Osteoblast (primary cell): ENCODE results near the gene CELA2A. TPM values are rescaled to one million over a fixed set of nuclear protein-coding genes. Genes with fewer than 3 reads are reported as not detected.

Experiments
- DNase-seq: peaks from one replicate; pipeline ENCODE4 v3.0.0; 2011; ENCODE audit warnings: low spot score, mixed read lengths; ENCODE audit not compliant: insufficient read length; ENCODE audit errors: missing footprints
- H2AFZ ChIP-seq: 2 replicates; pipeline ENCODE4 v1.6.0; 2011; ENCODE audit warnings: mild to moderate bottlenecking, low read length
- H3K27ac ChIP-seq: 2 replicates; pipeline ENCODE4 v1.5.1; 2011; ENCODE audit warnings: mild to moderate bottlenecking, low read depth, low read length, moderate library complexity
- H3K27me3 ChIP-seq: 2 replicates; pipeline ENCODE4 v1.6.0; 2012; ENCODE audit warnings: mild to moderate bottlenecking, control low read depth, inconsistent platforms, low read length, moderate library complexity; ENCODE audit not compliant: insufficient read depth
- H3K36me3 ChIP-seq: 2 replicates; pipeline ENCODE4 v1.5.1; 2011; ENCODE audit warnings: mild to moderate bottlenecking, low read length, control low read depth, moderate library complexity; ENCODE audit not compliant: insufficient read depth
- H3K4me1 ChIP-seq: 2 replicates; pipeline ENCODE4 v1.5.1; 2011; ENCODE audit warnings: mild to moderate bottlenecking, low read length, control low read depth, moderate library complexity; ENCODE audit not compliant: insufficient read depth
- H3K4me2 ChIP-seq: 2 replicates; pipeline ENCODE4 v1.6.0; 2011; ENCODE audit warnings: mild to moderate bottlenecking, low read length; ENCODE audit not compliant: insufficient read depth
- H3K4me3 ChIP-seq: fragments of 200-600 bp; sonication (generic); 3 replicates; pipeline ENCODE4 v1.5.1; 2012; ENCODE audit warnings: mild to moderate bottlenecking, low read length, inconsistent platforms; ENCODE audit not compliant: insufficient read depth
- H3K79me2 ChIP-seq: 2 replicates; pipeline ENCODE4 v1.6.0; 2012; ENCODE audit warnings: mild to moderate bottlenecking, low read length, control low read depth, inconsistent platforms; ENCODE audit not compliant: insufficient read depth
- H3K9me3 ChIP-seq: 2 replicates; pipeline ENCODE4 v1.5.1; 2011; ENCODE audit warnings: low read depth, low read length, control low read depth
- H4K20me1 ChIP-seq: 2 replicates; pipeline ENCODE4 v1.6.0; 2012; ENCODE audit warnings: mild to moderate bottlenecking, low read length, control low read depth; ENCODE audit not compliant: insufficient read depth
- CTCF ChIP-seq: IDR thresholded peaks from 2 replicates; pipeline ENCODE4 v1.5.1; 2011; ENCODE audit warnings: mild to moderate bottlenecking, low read depth, low read length, moderate library complexity; ENCODE audit errors: extremely low read depth
- total RNA-seq: library from RNA; depleted of rRNA; stranded (reverse); fragments of >200 nt; gene quantifications from 2 replicates; pipeline ENCODE4 v1.2.3, GENCODE V29; 2012

The CELA2A gene
- total RNA-seq, 1 donor = not detected

GRCh38 chr1:15472587-15472986, 16.1 kb downstream of the CELA2A start:
- Histone ChIP-seq H4K20me1 (no peaks in the 10 kb centered on the region), H3K4me3 (no peak overlapping the region), H3K4me1 (no peaks in the 10 kb centered on the region), H2AFZ (no peak overlapping the region), H3K79me2 (no peaks in the 10 kb centered on the region), H3K9me3 (no peaks in the 10 kb centered on the region), H3K27me3 (no peaks in the 10 kb centered on the region), H3K27ac (no peak overlapping the region), H3K4me2 (no peak overlapping the region), H3K36me3 (no peaks in the 10 kb centered on the region)
- DNase-seq = no peak
- no peak for TF ChIP-seq CTCF

DNA sequence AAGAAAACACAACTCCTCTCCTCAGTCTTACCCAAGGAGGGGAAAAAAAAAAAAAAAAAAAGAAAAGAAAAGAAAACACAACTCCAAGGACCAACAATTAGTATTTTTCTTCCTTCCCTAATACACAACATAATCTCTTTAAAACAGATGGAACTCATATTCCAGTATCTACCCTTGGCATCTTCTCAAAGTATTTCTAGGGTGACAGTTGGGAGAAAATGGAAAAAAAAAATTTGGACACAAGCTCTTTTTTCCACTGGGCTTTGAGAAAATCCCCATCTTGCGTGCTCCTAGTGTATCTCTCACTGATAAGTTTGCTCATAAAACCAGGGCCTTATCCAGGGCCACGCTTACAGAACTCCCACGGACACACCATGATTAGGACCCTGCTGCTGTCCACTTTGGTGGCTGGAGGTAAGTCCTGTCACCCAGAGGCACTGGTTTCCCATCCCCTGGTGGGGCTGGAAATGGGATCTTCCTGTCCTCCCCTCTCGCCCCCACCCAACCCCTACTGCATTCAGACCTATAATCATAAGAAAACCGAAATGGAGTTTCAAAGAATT, 19.3 kb downstream of the CELA2A start, which contains the start of gene CELA2B:
CELA2B (plus strand) TSS at position 353 of the 563 bp plus-strand sequence; CDS start at position 375, 22 bp downstream.
- no peaks in the 10 kb centered on the region for H3K36me3 ChIP-seq
- H3K4me3 ChIP-seq = no peak within 1 kb of the TSS
- H3K79me2 ChIP-seq = no peaks in the 10 kb centered on the region
- H3K27ac ChIP-seq = no peak within 1 kb of the TSS
- no peak within 1 kb of the TSS for H2AFZ ChIP-seq
- H4K20me1 ChIP-seq = no peaks in the 10 kb centered on the region
- no peaks in the 10 kb centered on the region for H3K4me1 ChIP-seq
- H3K9me3 ChIP-seq = no peaks in the 10 kb centered on the region
- no peak for DNase-seq
- H3K4me2 ChIP-seq = no peak within 1 kb of the TSS
- no peaks in the 10 kb centered on the region for H3K27me3 ChIP-seq
- TF ChIP-seq CTCF = no peak

DNA sequence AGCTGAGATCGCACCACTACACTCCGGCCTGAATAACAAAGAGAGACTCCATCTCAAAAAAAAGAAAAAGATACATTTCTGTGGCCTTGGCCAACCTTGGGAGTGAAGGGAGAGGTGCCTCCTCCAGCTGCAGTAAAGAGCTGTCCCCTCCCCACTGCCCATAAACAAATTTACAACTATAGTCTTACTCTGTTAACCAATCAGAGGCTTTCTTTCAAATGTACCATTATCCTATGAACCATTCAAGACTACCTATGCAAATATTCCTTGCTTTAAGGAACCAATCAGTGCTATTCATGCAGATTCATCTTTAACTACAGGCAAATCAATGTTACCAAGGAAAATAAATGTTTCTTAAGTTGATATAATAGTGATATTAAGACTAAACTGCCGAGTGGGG, 20.4 kb downstream of the CELA2A start:
- H3K4me2 ChIP-seq = no peak overlapping the region
- H3K79me2 ChIP-seq = no peaks in the 10 kb centered on the region
- no peak overlapping the region for H2AFZ ChIP-seq
- no peaks in the 10 kb centered on the region for H3K36me3 ChIP-seq
- no peaks in the 10 kb centered on the region for H3K9me3 ChIP-seq
- no peaks in the 10 kb centered on the region for H3K4me1 ChIP-seq
- no peak for DNase-seq
- H3K27ac ChIP-seq = no peak overlapping the region
- H4K20me1 ChIP-seq = no peaks in the 10 kb centered on the region
- no peaks in the 10 kb centered on the region for H3K27me3 ChIP-seq
- H3K4me3 ChIP-seq = no peak overlapping the region
- no peak for TF ChIP-seq CTCF

DNA sequence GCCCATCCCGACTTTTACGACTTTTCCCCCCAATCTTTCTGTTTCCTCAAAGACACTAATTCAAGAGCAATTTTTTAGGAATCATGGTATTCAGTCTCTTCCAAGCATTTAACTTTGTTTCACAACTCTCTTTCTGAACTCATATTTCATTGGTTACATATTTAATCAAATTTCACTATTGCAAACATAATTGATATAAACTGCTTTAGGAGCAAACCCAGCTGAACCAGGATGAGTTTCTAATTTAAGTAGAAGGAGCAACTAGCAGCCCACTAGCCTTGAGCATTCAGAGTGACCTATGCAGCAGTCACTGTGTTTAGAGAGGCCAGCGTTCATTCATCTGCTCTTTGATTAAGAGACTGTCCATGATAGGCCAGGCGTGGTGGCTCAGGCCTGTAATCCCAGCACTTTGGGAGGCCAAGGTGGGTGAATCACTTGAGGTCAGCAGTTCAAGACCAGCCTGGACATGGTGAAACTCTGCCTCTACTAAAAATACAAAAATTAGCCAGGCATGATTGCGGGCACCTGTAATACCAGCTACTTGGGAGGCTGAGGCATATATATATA, 21.2 kb downstream of the CELA2A start:
- peak; percentile 36 for DNase-seq
- H3K4me2 ChIP-seq = no peak overlapping the region
- H3K27ac ChIP-seq = no peak overlapping the region
- no peaks in the 10 kb centered on the region for H3K4me1 ChIP-seq
- no peak overlapping the region for H3K4me3 ChIP-seq
- no peaks in the 10 kb centered on the region for H3K79me2 ChIP-seq
- H3K36me3 ChIP-seq = no peaks in the 10 kb centered on the region
- H4K20me1 ChIP-seq = no peaks in the 10 kb centered on the region
- no peak for TF ChIP-seq CTCF
- H3K27me3 ChIP-seq = no peaks in the 10 kb centered on the region
- H2AFZ ChIP-seq = no peak overlapping the region
- H3K9me3 ChIP-seq = no peaks in the 10 kb centered on the region
